ENCODE measurements around the gene SRP19. TPM values are rescaled to one million over a fixed set of nuclear protein-coding genes. Genes with fewer than 3 reads are reported as not detected.
"Not testable (repeated sequence)": the region's sequence is repeated elsewhere in the genome, so short reads cannot be mapped to it uniquely, and the experiment has no call there.

Gene SRP19
- total RNA-seq, 1 donor from 2014 or later: 174 TPM

DNA sequence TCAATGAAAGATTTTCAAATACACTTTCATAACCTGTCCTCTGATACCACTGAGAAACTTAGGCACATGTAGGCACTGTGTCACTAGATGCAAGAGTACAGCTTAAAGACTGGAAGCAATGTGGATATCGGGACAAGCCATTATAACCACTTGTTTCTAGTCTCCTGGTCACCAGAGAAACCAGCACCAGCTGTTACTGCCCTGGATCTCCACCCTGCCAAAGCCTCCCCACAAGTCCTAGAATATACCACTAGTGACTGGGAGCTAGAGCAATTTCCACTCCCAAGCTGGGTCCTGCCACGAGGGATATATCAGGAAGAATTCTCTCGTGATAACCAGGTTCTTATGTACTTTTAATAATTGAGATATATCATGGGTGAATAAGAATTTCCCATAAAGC is 41.5 kb downstream of the SRP19 start:
- DNase-seq (ENCODE audit: low spot score): no peak

GRCh38 chr5:112904996-112905395 is 43.9 kb downstream of the SRP19 start:
- H3K27me3 Mint-ChIP-seq (ENCODE audit: insufficient read depth, low read depth); H3K4me2 ChIP-seq; H3K79me2 ChIP-seq (ENCODE audit: low read depth); H4K20me1 ChIP-seq (ENCODE audit: low read depth); H3K4me1 ChIP-seq; H3K4me3 Mint-ChIP-seq; DNase-seq (ENCODE audit: low spot score); H3K9me3 ChIP-seq (ENCODE audit: low read depth); H3K9ac ChIP-seq; H2AFZ ChIP-seq (replicated peaks); H3K36me3 ChIP-seq; H3F3A ChIP-seq (ENCODE audit: low read depth); H3K36me3 Mint-ChIP-seq; H3K4me3 ChIP-seq; H3K27ac ChIP-seq; H3K27me3 ChIP-seq; H3K4me1 Mint-ChIP-seq; H3K9me3 Mint-ChIP-seq; H3K27ac Mint-ChIP-seq: not testable (repeated sequence)

More for the DNA sequence above, 41.5 kb downstream of the SRP19 start:
- H3K27me3 Mint-ChIP-seq (ENCODE audit: insufficient read depth, low read depth): no peaks in the 10 kb centered on the region
- Histone ChIP-seq H3K4me1 (no peaks in the 10 kb centered on the region), H3K9ac (no peak overlapping the region), H2AFZ (replicated peaks) (no peak overlapping the region), H3K27ac (no peak overlapping the region), H3K4me3 (no peak overlapping the region), H3K4me2 (no peak overlapping the region), H3K36me3 (peaks cover 8% of the 10 kb centered on the region), H3F3A (ENCODE audit: low read depth) (no peaks in the 10 kb centered on the region), H4K20me1 (ENCODE audit: low read depth) (no peaks in the 10 kb centered on the region), H3K9me3 (ENCODE audit: low read depth) (no peaks in the 10 kb centered on the region), H3K79me2 (ENCODE audit: low read depth) (no peaks in the 10 kb centered on the region), H3K27me3 (no peaks in the 10 kb centered on the region)
- no peak overlapping the region for H3K27ac Mint-ChIP-seq
- no peaks in the 10 kb centered on the region for H3K9me3 Mint-ChIP-seq
- peaks cover 14% of the 10 kb centered on the region for H3K36me3 Mint-ChIP-seq
- H3K4me1 Mint-ChIP-seq: no peaks in the 10 kb centered on the region
- H3K4me3 Mint-ChIP-seq: no peak overlapping the region
- TF ChIP-seq, protein P1, sequence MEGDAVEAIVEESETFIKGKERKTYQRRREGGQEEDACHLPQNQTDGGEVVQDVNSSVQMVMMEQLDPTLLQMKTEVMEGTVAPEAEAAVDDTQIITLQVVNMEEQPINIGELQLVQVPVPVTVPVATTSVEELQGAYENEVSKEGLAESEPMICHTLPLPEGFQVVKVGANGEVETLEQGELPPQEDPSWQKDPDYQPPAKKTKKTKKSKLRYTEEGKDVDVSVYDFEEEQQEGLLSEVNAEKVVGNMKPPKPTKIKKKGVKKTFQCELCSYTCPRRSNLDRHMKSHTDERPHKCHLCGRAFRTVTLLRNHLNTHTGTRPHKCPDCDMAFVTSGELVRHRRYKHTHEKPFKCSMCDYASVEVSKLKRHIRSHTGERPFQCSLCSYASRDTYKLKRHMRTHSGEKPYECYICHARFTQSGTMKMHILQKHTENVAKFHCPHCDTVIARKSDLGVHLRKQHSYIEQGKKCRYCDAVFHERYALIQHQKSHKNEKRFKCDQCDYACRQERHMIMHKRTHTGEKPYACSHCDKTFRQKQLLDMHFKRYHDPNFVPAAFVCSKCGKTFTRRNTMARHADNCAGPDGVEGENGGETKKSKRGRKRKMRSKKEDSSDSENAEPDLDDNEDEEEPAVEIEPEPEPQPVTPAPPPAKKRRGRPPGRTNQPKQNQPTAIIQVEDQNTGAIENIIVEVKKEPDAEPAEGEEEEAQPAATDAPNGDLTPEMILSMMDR (IDR thresholded peaks at IDR 0.05): no peak
- TF ChIP-seq EZH2 (IDR thresholded peaks at IDR 0.05): no peak
- TF ChIP-seq EZH2phosphoT487 (IDR thresholded peaks at IDR 0.05): no peak

GRCh38 chr5:112906637-112907036 is 45.5 kb downstream of the SRP19 start:
- no peaks in the 10 kb centered on the region for H3K79me2 ChIP-seq (ENCODE audit: low read depth)
- H2AFZ ChIP-seq (replicated peaks): no peak overlapping the region
- no peaks in the 10 kb centered on the region for H3K4me1 ChIP-seq

DNA sequence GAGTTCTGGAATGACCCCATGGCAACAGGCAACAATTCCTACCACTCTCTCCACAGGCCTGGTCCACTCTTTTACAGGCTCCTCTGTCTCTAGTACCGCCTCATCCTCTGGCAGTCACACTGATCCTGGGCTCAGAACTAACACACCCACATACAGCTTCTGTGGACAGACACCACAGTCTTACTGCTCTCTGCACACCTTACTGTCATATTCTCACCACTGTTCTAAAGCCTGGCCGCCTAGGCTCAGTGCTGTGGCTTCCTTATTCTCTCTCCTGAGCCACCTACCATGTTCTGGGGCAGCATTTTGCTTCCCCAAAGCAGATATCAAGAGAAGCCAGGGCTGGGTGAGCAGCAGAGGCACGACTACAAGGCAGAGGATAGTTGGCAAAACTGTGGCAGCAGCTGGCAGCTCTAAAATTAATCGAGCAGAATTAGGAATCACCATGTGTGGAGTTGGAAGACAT is 46.1 kb downstream of the SRP19 start:
- Histone ChIP-seq H3K4me3 (no peak overlapping the region), H3K4me1 (no peaks in the 10 kb centered on the region), H3K4me2 (no peak overlapping the region), H4K20me1 (ENCODE audit: low read depth) (no peaks in the 10 kb centered on the region), H3K9me3 (ENCODE audit: low read depth) (no peaks in the 10 kb centered on the region), H3K9ac (no peak overlapping the region), H3F3A (ENCODE audit: low read depth) (no peaks in the 10 kb centered on the region), H3K79me2 (ENCODE audit: low read depth) (no peaks in the 10 kb centered on the region), H2AFZ (replicated peaks) (no peak overlapping the region), H3K36me3 (no peaks in the 10 kb centered on the region), H3K27me3 (no peaks in the 10 kb centered on the region), H3K27ac (no peak overlapping the region)
- TF ChIP-seq EZH2 (IDR thresholded peaks at IDR 0.05): no peak
- no peak for TF ChIP-seq EZH2phosphoT487 (IDR thresholded peaks at IDR 0.05)
- TF ChIP-seq, protein P1 (IDR thresholded peaks at IDR 0.05): no peak
- H3K27me3 Mint-ChIP-seq (ENCODE audit: insufficient read depth, low read depth): no peaks in the 10 kb centered on the region
- H3K4me3 Mint-ChIP-seq: no peak overlapping the region
- peaks cover 12% of the 10 kb centered on the region for H3K4me1 Mint-ChIP-seq
- no peaks in the 10 kb centered on the region for H3K9me3 Mint-ChIP-seq
- H3K27ac Mint-ChIP-seq: no peak overlapping the region
- H3K36me3 Mint-ChIP-seq: peaks cover 5% of the 10 kb centered on the region
- DNase-seq (ENCODE audit: low spot score): no peak

More at GRCh38 chr5:112906637-112907036, 45.5 kb downstream of the SRP19 start:
- Mint-ChIP-seq H3K4me3 (no peak overlapping the region), H3K9me3 (no peaks in the 10 kb centered on the region), H3K27ac (no peak overlapping the region), H3K4me1 (peaks cover 12% of the 10 kb centered on the region), H3K27me3 (ENCODE audit: insufficient read depth, low read depth) (no peaks in the 10 kb centered on the region), H3K36me3 (peaks cover 5% of the 10 kb centered on the region)
- no peak for TF ChIP-seq EZH2 (IDR thresholded peaks at IDR 0.05)
- no peak for TF ChIP-seq EZH2phosphoT487 (IDR thresholded peaks at IDR 0.05)
- TF ChIP-seq, protein P1 (IDR thresholded peaks at IDR 0.05): no peak
- Histone ChIP-seq H3K9ac (no peak overlapping the region), H3K9me3 (ENCODE audit: low read depth) (no peaks in the 10 kb centered on the region), H3K27me3 (no peaks in the 10 kb centered on the region), H3K4me2 (no peak overlapping the region), H3F3A (ENCODE audit: low read depth) (no peaks in the 10 kb centered on the region), H3K4me3 (no peak overlapping the region), H3K36me3 (no peaks in the 10 kb centered on the region), H3K27ac (no peak overlapping the region), H4K20me1 (ENCODE audit: low read depth) (no peaks in the 10 kb centered on the region)
- no peak for DNase-seq (ENCODE audit: low spot score)

Measured in neural progenitor cell (in vitro differentiated cells).